ENCODE data around the gene LBHD2.
A peak's percentile ranks its signal among the peaks of the same experiment; 100 is the strongest.
"Not testable (repeated sequence)": the region's sequence is repeated elsewhere in the genome, so short reads cannot be mapped to it uniquely, and the experiment has no call there.

LBHD2 gene

GRCh38 chr14:103107941-103108748, 24.1 kb downstream of the LBHD2 start:
- H3K27ac ChIP-seq (ENCODE audit: low read depth, low read length), result no peak overlapping the region
- no peak overlapping the region for H3K4me3 ChIP-seq (ENCODE audit: low read depth, low read length)
- peaks cover 6% of the 10 kb centered on the region; the same call in 1 of the 2 replicates for H3K27me3 ChIP-seq (ENCODE audit: insufficient read depth, low read length)
- no peak overlapping the region for H2AFZ ChIP-seq (ENCODE audit: low read length, unreplicated experiment)
- H3K4me1 ChIP-seq (ENCODE audit: control insufficient read depth, insufficient read depth, low read length, unreplicated experiment), result peaks cover 31% of the 10 kb centered on the region
- H3K36me3 ChIP-seq (ENCODE audit: insufficient read depth, low read length), result no peaks in the 10 kb centered on the region
- H3K79me2 ChIP-seq (ENCODE audit: control insufficient read depth, insufficient read depth, low read length, unreplicated experiment), result no peaks in the 10 kb centered on the region

GRCh38 chr14:103108749-103109207, 24.8 kb downstream of the LBHD2 start:
- H3K4me1 ChIP-seq (ENCODE audit: control insufficient read depth, insufficient read depth, low read length, unreplicated experiment), result peaks cover 31% of the 10 kb centered on the region
- no peaks in the 10 kb centered on the region for H3K36me3 ChIP-seq (ENCODE audit: insufficient read depth, low read length)
- no peak overlapping the region for H3K4me3 ChIP-seq (ENCODE audit: low read depth, low read length)
- H3K79me2 ChIP-seq (ENCODE audit: control insufficient read depth, insufficient read depth, low read length, unreplicated experiment), result no peaks in the 10 kb centered on the region
- H3K27ac ChIP-seq (ENCODE audit: low read depth, low read length), result no peak overlapping the region
- H3K27me3 ChIP-seq (ENCODE audit: insufficient read depth, low read length), result peaks cover 6% of the 10 kb centered on the region; the same call in 1 of the 2 replicates
- H2AFZ ChIP-seq (ENCODE audit: low read length, unreplicated experiment), result no peak overlapping the region

GRCh38 chr14:103109535-103110441, 25.8 kb downstream of the LBHD2 start:
- no peaks in the 10 kb centered on the region for H3K79me2 ChIP-seq (ENCODE audit: control insufficient read depth, insufficient read depth, low read length, unreplicated experiment)
- H3K4me1 ChIP-seq (ENCODE audit: control insufficient read depth, insufficient read depth, low read length, unreplicated experiment), result peaks cover 31% of the 10 kb centered on the region
- peaks cover under 1% of the 10 kb centered on the region; the same call in 1 of the 2 replicates for H3K27me3 ChIP-seq (ENCODE audit: insufficient read depth, low read length)
- H3K36me3 ChIP-seq (ENCODE audit: insufficient read depth, low read length), result no peaks in the 10 kb centered on the region
- peak overlapping the region; percentile 41; the same call in 1 of the 2 replicates for H3K27ac ChIP-seq (ENCODE audit: low read depth, low read length)
- H3K4me3 ChIP-seq (ENCODE audit: low read depth, low read length), result peak overlapping the region; percentile 48
- no peak overlapping the region for H2AFZ ChIP-seq (ENCODE audit: low read length, unreplicated experiment)

GRCh38 chr14:103110681-103111231, 26.7 kb downstream of the LBHD2 start:
- H3K27ac ChIP-seq (ENCODE audit: low read depth, low read length), result peak overlapping the region; percentile 41; the same call in 1 of the 2 replicates
- no peak overlapping the region for H2AFZ ChIP-seq (ENCODE audit: low read length, unreplicated experiment)
- 0 out of 2 replicates have a peak overlapping the region, but pooled peaks have one; percentile 48 for H3K4me3 ChIP-seq (ENCODE audit: low read depth, low read length)
- H3K36me3 ChIP-seq (ENCODE audit: insufficient read depth, low read length), result no peaks in the 10 kb centered on the region
- H3K4me1 ChIP-seq (ENCODE audit: control insufficient read depth, insufficient read depth, low read length, unreplicated experiment), result peaks cover 38% of the 10 kb centered on the region
- no peaks in the 10 kb centered on the region for H3K27me3 ChIP-seq (ENCODE audit: insufficient read depth, low read length)
- no peaks in the 10 kb centered on the region for H3K79me2 ChIP-seq (ENCODE audit: control insufficient read depth, insufficient read depth, low read length, unreplicated experiment)

- H3K4me3 ChIP-seq (ENCODE audit: low read depth, low read length), result no peak overlapping the region
- H3K4me1 ChIP-seq (ENCODE audit: control insufficient read depth, insufficient read depth, low read length, unreplicated experiment), result peaks cover 40% of the 10 kb centered on the region
- no peaks in the 10 kb centered on the region for H3K27me3 ChIP-seq (ENCODE audit: insufficient read depth, low read length)
- no peak overlapping the region for H2AFZ ChIP-seq (ENCODE audit: low read length, unreplicated experiment)
- no peaks in the 10 kb centered on the region for H3K36me3 ChIP-seq (ENCODE audit: insufficient read depth, low read length)
- no peak overlapping the region for H3K27ac ChIP-seq (ENCODE audit: low read depth, low read length)
- H3K79me2 ChIP-seq (ENCODE audit: control insufficient read depth, insufficient read depth, low read length, unreplicated experiment), result no peaks in the 10 kb centered on the region
These were observed 27.3 kb downstream of the LBHD2 start for GRCh38 chr14:103111232-103111868.

GRCh38 chr14:103112400-103113243, 28.6 kb downstream of the LBHD2 start:
- Histone ChIP-seq H3K36me3 (ENCODE audit: insufficient read depth, low read length) (no peaks in the 10 kb centered on the region), H3K4me1 (ENCODE audit: control insufficient read depth, insufficient read depth, low read length, unreplicated experiment) (peaks cover 40% of the 10 kb centered on the region), H3K27me3 (ENCODE audit: insufficient read depth, low read length) (no peaks in the 10 kb centered on the region), H3K4me3 (ENCODE audit: low read depth, low read length) (no peak overlapping the region), H3K27ac (ENCODE audit: low read depth, low read length) (no peak overlapping the region), H3K79me2 (ENCODE audit: control insufficient read depth, insufficient read depth, low read length, unreplicated experiment) (no peaks in the 10 kb centered on the region), H2AFZ (ENCODE audit: low read length, unreplicated experiment) (no peak overlapping the region)

GRCh38 chr14:103113303-103113702, 29.3 kb downstream of the LBHD2 start:
- Histone ChIP-seq H2AFZ (ENCODE audit: low read length, unreplicated experiment) (no peak overlapping the region), H3K27me3 (ENCODE audit: insufficient read depth, low read length) (no peaks in the 10 kb centered on the region), H3K4me1 (ENCODE audit: control insufficient read depth, insufficient read depth, low read length, unreplicated experiment) (peaks cover 43% of the 10 kb centered on the region), H3K36me3 (ENCODE audit: insufficient read depth, low read length) (no peaks in the 10 kb centered on the region), H3K27ac (ENCODE audit: low read depth, low read length) (no peak overlapping the region), H3K79me2 (ENCODE audit: control insufficient read depth, insufficient read depth, low read length, unreplicated experiment) (no peaks in the 10 kb centered on the region), H3K4me3 (ENCODE audit: low read depth, low read length) (no peak overlapping the region)

- Histone ChIP-seq H3K4me3 (ENCODE audit: low read depth, low read length) (no peak overlapping the region), H3K4me1 (ENCODE audit: control insufficient read depth, insufficient read depth, low read length, unreplicated experiment) (peaks cover 41% of the 10 kb centered on the region), H3K36me3 (ENCODE audit: insufficient read depth, low read length) (no peaks in the 10 kb centered on the region), H3K79me2 (ENCODE audit: control insufficient read depth, insufficient read depth, low read length, unreplicated experiment) (no peaks in the 10 kb centered on the region), H3K27ac (ENCODE audit: low read depth, low read length) (no peak overlapping the region), H2AFZ (ENCODE audit: low read length, unreplicated experiment) (no peak overlapping the region), H3K27me3 (ENCODE audit: insufficient read depth, low read length) (no peaks in the 10 kb centered on the region)
These were observed 29.8 kb downstream of the LBHD2 start for GRCh38 chr14:103113774-103114173.

- H2AFZ ChIP-seq (ENCODE audit: low read length, unreplicated experiment); H3K27me3 ChIP-seq (ENCODE audit: insufficient read depth, low read length); H3K36me3 ChIP-seq (ENCODE audit: insufficient read depth, low read length); H3K79me2 ChIP-seq (ENCODE audit: control insufficient read depth, insufficient read depth, low read length, unreplicated experiment): not testable (repeated sequence)
- peaks cover 33% of the 10 kb centered on the region for H3K4me1 ChIP-seq (ENCODE audit: control insufficient read depth, insufficient read depth, low read length, unreplicated experiment)
- 0 out of 2 replicates have a peak overlapping the region, but pooled peaks have one; percentile 10 for H3K27ac ChIP-seq (ENCODE audit: low read depth, low read length)
- peak overlapping the region; percentile 63 for H3K4me3 ChIP-seq (ENCODE audit: low read depth, low read length)
These were observed 31.2 kb downstream of the LBHD2 start for GRCh38 chr14:103115086-103115679.

All from ACC112 (cell line).